ENCODE measurements around the gene SCUBE3. TPM values are rescaled to one million over a fixed set of nuclear protein-coding genes. Genes with fewer than 3 reads are reported as not detected.

The SCUBE3 gene
- total RNA-seq, 1 experiment from 2014 or later = 0.05 TPM

- Histone ChIP-seq H3K9me3 (ENCODE audit: control insufficient read depth in 1 of 2, insufficient read depth in 1 of 2, low read depth in 1 of 2, low read length in 2 of 2) (no peaks in the 10 kb centered on the region), H2AFZ (ENCODE audit: low read depth, low read length, poor library complexity, severe bottlenecking) (no peak overlapping the region), H3K9me2 (ENCODE audit: insufficient read depth) (no peaks in the 10 kb centered on the region), H3K9ac (ENCODE audit: low read length) (no peak overlapping the region), H3K4me1 (ENCODE audit: control insufficient read depth in 1 of 2, insufficient read depth in 2 of 2, low read length in 2 of 2) (peaks cover 3 to 12% of the 10 kb centered on the region in 2 experiments; a peak in 2 of 4 replicates), H3K4me3 (replicated peaks in 1 of 2; ENCODE audit: low read depth in 1 of 2, low read length in 2 of 2) (no peak overlapping the region), H3K79me2 (ENCODE audit: insufficient read depth, low read length) (no peaks in the 10 kb centered on the region), H3K36me3 (ENCODE audit: control insufficient read depth in 1 of 2, insufficient read depth in 2 of 2, low read length in 2 of 2) (no peaks in the 10 kb centered on the region; a peak in 1 of 4 replicates), H3K27ac (ENCODE audit: low read depth, low read length) (no peak overlapping the region), H3K4me2 (ENCODE audit: low read length) (no peak overlapping the region), H3K27me3 (ENCODE audit: insufficient read depth, low read length) (no peaks in the 10 kb centered on the region), H4K20me1 (ENCODE audit: insufficient read depth) (no peaks in the 10 kb centered on the region)
- ATAC-seq (no peak), DNase-seq (ENCODE audit: low read depth, low spot score) (no peak)
- TF ChIP-seq EGR1 (IDR thresholded peaks at IDR 0.05; ENCODE audit: low read depth) = no peak
- TF ChIP-seq POLR2AphosphoS5 (IDR thresholded peaks at IDR 0.05; ENCODE audit: low read depth, low read length) = no peak
- TF ChIP-seq SP1 (IDR thresholded peaks at IDR 0.05; ENCODE audit: low read depth) = no peak
- no peak for TF ChIP-seq ZFX (IDR thresholded peaks at IDR 0.05)
- no peak for TF ChIP-seq EZH2 (IDR thresholded peaks at IDR 0.05)
- TF ChIP-seq, protein P1, sequence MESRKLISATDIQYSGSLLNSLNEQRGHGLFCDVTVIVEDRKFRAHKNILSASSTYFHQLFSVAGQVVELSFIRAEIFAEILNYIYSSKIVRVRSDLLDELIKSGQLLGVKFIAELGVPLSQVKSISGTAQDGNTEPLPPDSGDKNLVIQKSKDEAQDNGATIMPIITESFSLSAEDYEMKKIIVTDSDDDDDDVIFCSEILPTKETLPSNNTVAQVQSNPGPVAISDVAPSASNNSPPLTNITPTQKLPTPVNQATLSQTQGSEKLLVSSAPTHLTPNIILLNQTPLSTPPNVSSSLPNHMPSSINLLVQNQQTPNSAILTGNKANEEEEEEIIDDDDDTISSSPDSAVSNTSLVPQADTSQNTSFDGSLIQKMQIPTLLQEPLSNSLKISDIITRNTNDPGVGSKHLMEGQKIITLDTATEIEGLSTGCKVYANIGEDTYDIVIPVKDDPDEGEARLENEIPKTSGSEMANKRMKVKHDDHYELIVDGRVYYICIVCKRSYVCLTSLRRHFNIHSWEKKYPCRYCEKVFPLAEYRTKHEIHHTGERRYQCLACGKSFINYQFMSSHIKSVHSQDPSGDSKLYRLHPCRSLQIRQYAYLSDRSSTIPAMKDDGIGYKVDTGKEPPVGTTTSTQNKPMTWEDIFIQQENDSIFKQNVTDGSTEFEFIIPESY (IDR thresholded peaks at IDR 0.05; ENCODE audit: extremely low read depth, insufficient replicate concordance, low read length) = no peak
- TF ChIP-seq JUND (IDR thresholded peaks at IDR 0.05) = no peak
- TF ChIP-seq, protein P2, sequence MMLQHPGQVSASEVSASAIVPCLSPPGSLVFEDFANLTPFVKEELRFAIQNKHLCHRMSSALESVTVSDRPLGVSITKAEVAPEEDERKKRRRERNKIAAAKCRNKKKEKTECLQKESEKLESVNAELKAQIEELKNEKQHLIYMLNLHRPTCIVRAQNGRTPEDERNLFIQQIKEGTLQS (IDR thresholded peaks at IDR 0.05) = no peak
- no peak for TF ChIP-seq FOSL1 (IDR thresholded peaks at IDR 0.05; ENCODE audit: low read depth)
- TF ChIP-seq TCF7L2 (IDR thresholded peaks at IDR 0.05; ENCODE audit: borderline replicate concordance, extremely low read depth, insufficient read depth, insufficient read length) = no peak
- no peak for TF ChIP-seq SIN3A (IDR thresholded peaks at IDR 0.05; ENCODE audit: low read depth)
- TF ChIP-seq CTCF (IDR thresholded peaks at IDR 0.05 in 2 of 3, conservative IDR thresholded peaks at IDR 0.05 in 1 of 3; ENCODE audit: borderline replicate concordance in 1 of 3, insufficient read depth in 1 of 3, low read depth in 2 of 3, low read length in 2 of 3) = no peak
- TF ChIP-seq, protein P3, sequence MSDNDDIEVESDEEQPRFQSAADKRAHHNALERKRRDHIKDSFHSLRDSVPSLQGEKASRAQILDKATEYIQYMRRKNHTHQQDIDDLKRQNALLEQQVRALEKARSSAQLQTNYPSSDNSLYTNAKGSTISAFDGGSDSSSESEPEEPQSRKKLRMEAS (IDR thresholded peaks at IDR 0.05) = no peak
- RAD21 ChIA-PET (ENCODE audit: low non-redundant PET in 1 of 2, low total read pairs in 2 of 2, uncharacterized antibody in 2 of 2, unreplicated experiment in 2 of 2) = no interaction called here
- CTCF ChIA-PET = no interaction called here
- BruUV-seq (replicated peaks) = no TSS peak
- POLR2A ChIA-PET = no interaction called here
- intact Hi-C loops (cut with micrococcal nuclease) = no loop called here
These were observed 62.0 kb downstream of the SCUBE3 start for GRCh38 chr6:35275744-35276260.

Data from HCT116 (cell line).